IMR-90 (cell line): Measurements from ENCODE around the gene RMC1. TPM values are rescaled to one million over a fixed set of nuclear protein-coding genes. Genes with fewer than 3 reads are reported as not detected.

Experiments used
- ATAC-seq: fragments of 200-7000 bp; cut with Tn5 transposase; 2 replicates; pipeline ENCODE4 v1.9.1; 2020; ENCODE audit warnings: low read depth, mild to moderate bottlenecking, moderate library complexity
- BruUV-seq: library from RNA; stranded (reverse); fragments of 400-500 nt; replicated peaks from 2 replicates; lab custom pipeline; 2021; lab: Mats Ljungman, UMichigan
- CTCF ChIA-PET: fragments of 300-600 bp; formaldehyde crosslinking; extraction: SDS; loops from one replicate; lab custom pipeline; 2021; ENCODE audit warnings: antibody characterized with exemption; lab: Yijun Ruan, JAX
- POLR2A ChIA-PET: fragments of 300-600 bp; sonication (Branson Sonifier 250); formaldehyde crosslinking; loops from one replicate; lab custom pipeline; 2022; ENCODE audit warnings: antibody characterized with exemption; ENCODE audit not compliant: unreplicated experiment; lab: Charles Lee
- DNase-seq: peaks from one replicate; pipeline ENCODE4 v3.0.0; 2013
- H2AFZ ChIP-seq: replicated peaks from 2 replicates; pipeline ENCODE3; 2013; ENCODE audit warnings: low read length, mild to moderate bottlenecking; ENCODE audit not compliant: poor library complexity
- H2AK5ac ChIP-seq: 2 replicates; pipeline ENCODE4 v1.6.1; 2013; ENCODE audit warnings: low read depth, low read length, inconsistent platforms
- H2AK9ac ChIP-seq: replicated peaks from 2 replicates; pipeline ENCODE3; 2013; ENCODE audit warnings: mild to moderate bottlenecking, low read depth, low read length, moderate library complexity; ENCODE audit not compliant: poor library complexity
- H2BK120ac ChIP-seq: 2 replicates; pipeline ENCODE4 v1.6.1; 2013; ENCODE audit warnings: low read depth, low read length, inconsistent platforms
- H2BK15ac ChIP-seq: 3 replicates; pipeline ENCODE4 v1.6.1; 2013; ENCODE audit warnings: low read depth, low read length, inconsistent platforms
- H2BK20ac ChIP-seq: 2 replicates; pipeline ENCODE4 v1.6.1; 2013; ENCODE audit warnings: low read depth, mild to moderate bottlenecking, inconsistent platforms, low read length, moderate library complexity
- H2BK5ac ChIP-seq: 2 replicates; pipeline ENCODE4 v1.6.1; 2013; ENCODE audit warnings: mild to moderate bottlenecking, low read depth, low read length, inconsistent platforms; ENCODE audit not compliant: poor library complexity, severe bottlenecking
- H3K14ac ChIP-seq: replicated peaks from 2 replicates; pipeline ENCODE4 v1.6.1; 2013; ENCODE audit warnings: low read depth, low read length, inconsistent platforms
- H3K18ac ChIP-seq: 2 replicates; pipeline ENCODE4 v1.6.1; 2013; ENCODE audit warnings: low read depth, low read length, control low read depth
- H3K23ac ChIP-seq: 2 replicates; pipeline ENCODE4 v1.6.1; 2013; ENCODE audit warnings: low read depth, low read length, inconsistent platforms
- H3K27ac ChIP-seq: 2 replicates; pipeline ENCODE4 v1.5.1; 2013; ENCODE audit warnings: mild to moderate bottlenecking, control low read depth, low read length; ENCODE audit not compliant: insufficient read depth
- H3K27me3 ChIP-seq: 2 replicates; pipeline ENCODE4 v1.6.1; 2013; ENCODE audit warnings: low read length; ENCODE audit not compliant: control insufficient read depth, insufficient read depth
- H3K36me3 ChIP-seq: 2 replicates; pipeline ENCODE4 v1.6.1; 2013; ENCODE audit warnings: low read length, mixed read lengths; ENCODE audit not compliant: control insufficient read depth, insufficient read depth
- H3K4ac ChIP-seq: 2 replicates; pipeline ENCODE4 v1.6.1; 2013; ENCODE audit warnings: low read depth, low read length, inconsistent platforms
- H3K4me1 ChIP-seq: 2 replicates; pipeline ENCODE4 v1.6.1; 2013; ENCODE audit warnings: low read length, mixed read lengths; ENCODE audit not compliant: control insufficient read depth, insufficient read depth
- H3K4me2 ChIP-seq: 2 replicates; pipeline ENCODE4 v1.6.1; 2013; ENCODE audit warnings: low read depth, mild to moderate bottlenecking, control low read depth, low read length, moderate library complexity
- H3K4me3 ChIP-seq: 2 replicates; pipeline ENCODE4 v1.5.1; 2013; ENCODE audit warnings: low read depth, mild to moderate bottlenecking, control low read depth, low read length, moderate library complexity; ENCODE audit not compliant: insufficient read depth
- H3K56ac ChIP-seq: 2 replicates; pipeline ENCODE4 v1.6.1; 2013; ENCODE audit warnings: low read length, inconsistent platforms; ENCODE audit not compliant: insufficient read depth; ENCODE audit errors: extremely low read depth
- H3K79me1 ChIP-seq, 2 experiments: 2 replicates each; pipeline ENCODE4 v1.6.1; 2013; ENCODE audit warnings: low read length in 2 of 2, inconsistent platforms in 1 of 2, low read depth in 1 of 2
- H3K9ac ChIP-seq: 2 replicates; pipeline ENCODE4 v1.6.1; 2013; ENCODE audit warnings: low read depth, low read length, control low read depth
- H3K9me1 ChIP-seq: 2 replicates; pipeline ENCODE4 v1.6.1; 2013; ENCODE audit warnings: low read length, inconsistent platforms; ENCODE audit not compliant: insufficient read depth
- H3K9me3 ChIP-seq: 2 replicates; pipeline ENCODE4 v1.6.1; 2013; ENCODE audit warnings: low read length; ENCODE audit not compliant: control insufficient read depth, insufficient read depth
- H4K20me1 ChIP-seq: 2 replicates; pipeline ENCODE4 v1.6.1; 2013; ENCODE audit warnings: low read length, inconsistent platforms; ENCODE audit not compliant: insufficient read depth
- H4K5ac ChIP-seq: 2 replicates; pipeline ENCODE4 v1.6.1; 2013; ENCODE audit warnings: mild to moderate bottlenecking, low read depth, low read length, control low read depth
- H4K8ac ChIP-seq, 2 experiments: 2 replicates each; pipeline ENCODE4 v1.6.1; 2013; ENCODE audit warnings: low read depth in 2 of 2, low read length in 2 of 2, control low read depth in 1 of 2, inconsistent platforms in 1 of 2
- H4K91ac ChIP-seq: 2 replicates; pipeline ENCODE4 v1.6.1; 2013; ENCODE audit warnings: low read depth, low read length, inconsistent platforms; ENCODE audit not compliant: insufficient read depth
- CHD1 ChIP-seq: IDR thresholded peaks from 2 replicates; pipeline ENCODE4 v1.6.1; 2012; ENCODE audit warnings: low read depth, low read length, improper control_type of control experiment
- ELK1 ChIP-seq: fragments of 150-350 bp; IDR thresholded peaks from 2 replicates; pipeline ENCODE4 v1.6.1; 2016; ENCODE audit warnings: low read depth, mild to moderate bottlenecking, low read length, moderate library complexity, borderline replicate concordance
- NFE2L2 ChIP-seq: fragments of 150-350 bp; IDR thresholded peaks from 2 replicates; pipeline ENCODE4 v1.6.1; 2016; ENCODE audit warnings: low read depth, mild to moderate bottlenecking, low read length
- RAD21 ChIP-seq: IDR thresholded peaks from 2 replicates; pipeline ENCODE4 v1.6.1; 2012; ENCODE audit warnings: low read length, improper control_type of control experiment
- WGBS, 2 experiments: methylation state at CpG; one replicate each; pipeline versions ENCODE4 v1.1.5 to v1.1.7; 2013; ENCODE audit warnings: missing lambda C conversion rate in 2 of 2; ENCODE audit not compliant: insufficient read length in 1 of 2; ENCODE audit errors: extremely low coverage in 2 of 2; 5-methylcytosine and 5-hydroxymethylcytosine counted together
- dilution Hi-C: fragments of 300-500 bp; cut with HindIII; formaldehyde crosslinking; loops from one replicate; pipeline ENCODE4 v1.14.3; 2018; ENCODE audit warnings: low sequenced_read_pairs; ENCODE audit not compliant: unreplicated experiment
- in situ Hi-C: fragments of 300-500 bp; cut with MboI; formaldehyde crosslinking; loops from 3 replicates; pipeline ENCODE4 v1.14.3; 2019; ENCODE audit warnings: low sequenced_read_pairs, inconsistent platforms, mixed read lengths
- intact Hi-C: fragments of 100-400 bp; cut with micrococcal nuclease; formaldehyde crosslinking; loops from 2 replicates; pipeline ENCODE4 v1.10.0; 2022
- polyA plus RNA-seq, 3 experiments: library from polyadenylated mRNA; depleted of rRNA; stranded (reverse); fragments of >200 nt; gene quantifications; 2 replicates each; pipeline ENCODE4 v1.2.3, GENCODE V29; 2012; ENCODE audit warnings: low replicate concordance in 1 of 3
- total RNA-seq: library from RNA; depleted of rRNA; stranded (reverse); fragments of >200 nt; gene quantifications from 2 replicates; pipeline ENCODE4 v1.2.3, GENCODE V29; 2012

RMC1 gene
- total and polyA plus RNA-seq, 2 of the 4 experiments (the other 2 are of a cell fraction) = 14.2 to 18.0 TPM

DNA sequence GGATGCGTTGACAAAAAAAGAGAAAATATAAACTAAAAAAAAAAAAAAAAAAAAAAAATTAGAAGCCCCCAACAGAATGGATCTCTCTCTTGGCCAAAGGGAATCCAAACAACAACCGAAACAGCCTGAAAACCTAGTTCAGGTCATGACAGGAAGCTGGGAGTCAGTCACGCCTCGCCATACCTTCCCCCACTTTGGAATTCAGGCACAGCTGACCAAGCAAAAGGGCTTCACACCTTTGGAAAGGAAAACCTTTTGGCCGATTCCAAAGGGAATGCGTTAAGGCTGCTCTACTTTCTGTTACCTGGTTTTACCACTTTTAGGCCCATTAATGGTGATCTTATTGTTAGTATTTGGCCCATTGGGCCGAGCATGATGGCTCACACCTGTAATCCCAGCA lies 17.9 kb upstream of the RMC1 start:
- Histone ChIP-seq H3K4me1 (peaks cover 5% of the 10 kb centered on the region; the same call in 1 of the 2 replicates), H2BK20ac (no peak overlapping the region), H2AK5ac (no peak overlapping the region), H2BK15ac (no peak overlapping the region), H3K56ac (no peak overlapping the region), H3K9me3 (0 out of 2 replicates have a peak, but pooled peaks cover 2% of the 10 kb centered on the region), H3K4me3 (no peak overlapping the region), H2BK120ac (no peak overlapping the region), H4K8ac (no peak overlapping the region), H3K23ac (no peak overlapping the region), H3K27ac (no peak overlapping the region), H3K18ac (no peak overlapping the region), H3K14ac (no peak overlapping the region), H3K36me3 (peaks cover 14% of the 10 kb centered on the region), H2AK9ac (no peak overlapping the region), H3K27me3 (no peaks in the 10 kb centered on the region), H3K9ac (no peak overlapping the region), H4K20me1 (no peaks in the 10 kb centered on the region), H4K91ac (no peak overlapping the region), H2AFZ (no peak overlapping the region), H4K5ac (no peak overlapping the region), H3K9me1 (no peaks in the 10 kb centered on the region), H3K4ac (no peak overlapping the region), H3K79me1 (no peaks in the 10 kb centered on the region), H2BK5ac (no peak overlapping the region), H3K4me2 (no peak overlapping the region)
- POLR2A ChIA-PET = no interaction called here
- no peak for TF ChIP-seq NFE2L2
- TF ChIP-seq CHD1 = no peak
- no peak for TF ChIP-seq ELK1
- no peak for TF ChIP-seq RAD21
- DNase-seq (no peak), ATAC-seq (no peak)
- WGBS, 2 experiments = no CpG with 5 or more reads among the region's 7 CpGs
- intact Hi-C loops = no loop called here
- dilution Hi-C loops = no loop called here
- in situ Hi-C loops = no loop called here
- CTCF ChIA-PET = no interaction called here
- no TSS peak for BruUV-seq
